ENCODE data around the gene KASH5.

Gene KASH5

DNA sequence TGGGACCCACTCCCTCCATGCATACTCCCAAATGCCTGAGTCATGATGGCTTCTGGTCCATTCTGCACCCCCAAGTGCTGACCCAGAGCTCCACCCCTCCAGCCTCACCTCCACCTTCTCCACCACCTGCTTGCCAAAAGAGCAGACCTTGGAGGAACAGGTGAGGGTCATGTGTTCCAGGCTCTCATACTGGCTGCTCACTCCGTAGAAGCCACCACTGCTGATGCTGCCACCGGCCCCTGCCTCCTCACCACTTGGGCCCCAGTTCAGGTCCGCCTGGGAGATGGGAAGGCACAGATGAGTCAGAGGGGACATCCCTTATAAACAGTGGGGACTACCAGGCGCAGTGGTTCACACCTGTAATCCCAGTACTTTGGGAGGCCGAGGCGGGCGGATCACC, 44.9 kb upstream of the KASH5 start:
- H3K4me3 ChIP-seq (ENCODE audit: low read depth, low read length) = no peak overlapping the region
- no peak for DNase-seq (ENCODE audit: low read depth)
- TF ChIP-seq, protein P1, sequence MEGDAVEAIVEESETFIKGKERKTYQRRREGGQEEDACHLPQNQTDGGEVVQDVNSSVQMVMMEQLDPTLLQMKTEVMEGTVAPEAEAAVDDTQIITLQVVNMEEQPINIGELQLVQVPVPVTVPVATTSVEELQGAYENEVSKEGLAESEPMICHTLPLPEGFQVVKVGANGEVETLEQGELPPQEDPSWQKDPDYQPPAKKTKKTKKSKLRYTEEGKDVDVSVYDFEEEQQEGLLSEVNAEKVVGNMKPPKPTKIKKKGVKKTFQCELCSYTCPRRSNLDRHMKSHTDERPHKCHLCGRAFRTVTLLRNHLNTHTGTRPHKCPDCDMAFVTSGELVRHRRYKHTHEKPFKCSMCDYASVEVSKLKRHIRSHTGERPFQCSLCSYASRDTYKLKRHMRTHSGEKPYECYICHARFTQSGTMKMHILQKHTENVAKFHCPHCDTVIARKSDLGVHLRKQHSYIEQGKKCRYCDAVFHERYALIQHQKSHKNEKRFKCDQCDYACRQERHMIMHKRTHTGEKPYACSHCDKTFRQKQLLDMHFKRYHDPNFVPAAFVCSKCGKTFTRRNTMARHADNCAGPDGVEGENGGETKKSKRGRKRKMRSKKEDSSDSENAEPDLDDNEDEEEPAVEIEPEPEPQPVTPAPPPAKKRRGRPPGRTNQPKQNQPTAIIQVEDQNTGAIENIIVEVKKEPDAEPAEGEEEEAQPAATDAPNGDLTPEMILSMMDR (IDR thresholded peaks at IDR 0.05; ENCODE audit: control insufficient read depth, extremely low read depth, insufficient read depth) = no peak

DNA sequence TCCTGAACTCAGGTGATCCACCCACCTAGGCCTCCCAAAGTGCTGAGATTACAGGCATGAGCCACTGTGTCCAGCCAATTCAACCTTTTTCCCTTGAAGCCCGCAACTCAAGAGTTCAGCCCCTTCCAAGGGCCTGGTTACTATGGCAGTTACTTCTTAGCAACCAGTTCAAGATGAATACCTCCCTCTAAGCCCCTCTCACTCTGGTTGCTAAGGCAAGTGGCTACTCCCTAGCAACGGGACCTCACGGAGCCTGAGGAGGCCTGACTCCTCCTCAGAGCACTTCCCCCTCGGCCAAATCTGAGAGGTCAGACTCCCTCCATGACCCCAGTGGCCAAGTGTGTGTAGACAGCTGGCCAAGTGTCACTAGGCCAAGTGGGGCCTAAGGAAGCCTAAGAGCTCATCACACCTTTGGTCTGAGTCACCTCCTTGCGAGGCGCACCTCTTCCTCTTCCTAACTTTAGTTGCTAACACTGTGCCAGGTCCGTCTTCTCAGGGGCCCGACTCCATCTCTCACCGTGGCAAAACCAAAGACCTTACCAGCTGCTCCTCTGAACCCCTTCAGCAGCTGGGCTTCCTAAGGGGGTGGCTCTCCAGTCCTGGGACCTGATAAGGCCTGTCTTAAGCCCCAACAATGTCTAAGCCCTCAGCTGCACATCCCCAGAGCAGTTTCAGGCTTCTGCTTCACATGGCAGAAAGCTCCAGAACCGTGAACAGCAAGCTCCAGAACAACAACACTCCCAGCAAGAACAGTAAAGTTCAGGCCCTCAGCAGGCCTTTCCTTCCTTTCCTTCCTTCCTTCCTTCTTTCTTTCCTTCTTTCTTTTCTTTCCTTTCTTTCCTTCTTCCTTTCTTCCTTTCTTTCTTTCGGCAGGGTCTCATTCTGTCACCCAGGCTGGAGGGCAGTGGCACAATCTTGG, 43.3 kb upstream of the KASH5 start:
- no peak overlapping the region for H3K4me3 ChIP-seq (ENCODE audit: low read depth, low read length)
- TF ChIP-seq, protein P1 (IDR thresholded peaks at IDR 0.05; ENCODE audit: control insufficient read depth, extremely low read depth, insufficient read depth) = no peak
- DNase-seq (ENCODE audit: low read depth) = no peak

DNA sequence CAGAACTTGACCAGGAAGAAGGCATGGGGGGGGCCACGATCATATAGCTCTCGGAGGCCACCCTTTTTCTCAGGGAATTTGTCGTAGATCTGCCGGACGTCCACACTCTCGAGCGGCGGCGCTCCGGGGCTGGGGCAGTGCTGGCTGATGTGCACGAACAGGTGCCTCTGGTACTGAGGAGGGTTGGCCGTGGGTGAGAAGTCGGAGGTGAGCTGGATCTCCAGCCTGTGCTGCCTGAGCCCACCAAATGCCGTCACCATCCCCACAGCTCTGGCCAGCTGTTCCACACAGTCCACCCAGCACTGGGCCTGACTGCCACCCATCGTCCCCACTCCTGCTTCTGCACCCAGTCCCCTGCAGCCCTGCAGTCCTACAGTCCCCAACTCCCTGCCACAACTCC, 40.9 kb upstream of the KASH5 start:
- no peak for DNase-seq (ENCODE audit: low read depth)
- TF ChIP-seq, protein P1 (IDR thresholded peaks at IDR 0.05; ENCODE audit: control insufficient read depth, extremely low read depth, insufficient read depth) = no peak
- H3K4me3 ChIP-seq (ENCODE audit: low read depth, low read length) = no peak overlapping the region

DNA sequence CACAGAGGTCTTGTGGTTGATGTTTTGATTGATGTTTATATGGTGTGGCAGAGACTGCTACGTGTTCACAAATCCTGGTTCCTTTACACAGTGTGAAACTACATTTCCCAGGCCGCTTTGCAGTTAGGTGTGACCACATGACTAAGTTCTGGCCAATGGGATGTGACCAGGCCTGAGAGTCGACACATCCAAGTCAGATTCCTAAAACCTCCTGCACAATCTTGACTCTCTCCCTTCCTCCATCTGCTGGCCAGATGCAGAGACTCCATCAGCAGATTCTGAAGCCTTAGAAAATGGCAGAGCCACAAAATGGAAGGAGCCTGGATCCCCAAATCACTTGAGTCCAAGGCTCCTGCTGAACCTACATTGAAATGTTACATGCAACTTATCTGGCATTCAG, 40.2 kb upstream of the KASH5 start:
- no peak overlapping the region for H3K4me3 ChIP-seq (ENCODE audit: low read depth, low read length)
- TF ChIP-seq, protein P1 (IDR thresholded peaks at IDR 0.05; ENCODE audit: control insufficient read depth, extremely low read depth, insufficient read depth) = no peak
- DNase-seq (ENCODE audit: low read depth) = no peak

DNA sequence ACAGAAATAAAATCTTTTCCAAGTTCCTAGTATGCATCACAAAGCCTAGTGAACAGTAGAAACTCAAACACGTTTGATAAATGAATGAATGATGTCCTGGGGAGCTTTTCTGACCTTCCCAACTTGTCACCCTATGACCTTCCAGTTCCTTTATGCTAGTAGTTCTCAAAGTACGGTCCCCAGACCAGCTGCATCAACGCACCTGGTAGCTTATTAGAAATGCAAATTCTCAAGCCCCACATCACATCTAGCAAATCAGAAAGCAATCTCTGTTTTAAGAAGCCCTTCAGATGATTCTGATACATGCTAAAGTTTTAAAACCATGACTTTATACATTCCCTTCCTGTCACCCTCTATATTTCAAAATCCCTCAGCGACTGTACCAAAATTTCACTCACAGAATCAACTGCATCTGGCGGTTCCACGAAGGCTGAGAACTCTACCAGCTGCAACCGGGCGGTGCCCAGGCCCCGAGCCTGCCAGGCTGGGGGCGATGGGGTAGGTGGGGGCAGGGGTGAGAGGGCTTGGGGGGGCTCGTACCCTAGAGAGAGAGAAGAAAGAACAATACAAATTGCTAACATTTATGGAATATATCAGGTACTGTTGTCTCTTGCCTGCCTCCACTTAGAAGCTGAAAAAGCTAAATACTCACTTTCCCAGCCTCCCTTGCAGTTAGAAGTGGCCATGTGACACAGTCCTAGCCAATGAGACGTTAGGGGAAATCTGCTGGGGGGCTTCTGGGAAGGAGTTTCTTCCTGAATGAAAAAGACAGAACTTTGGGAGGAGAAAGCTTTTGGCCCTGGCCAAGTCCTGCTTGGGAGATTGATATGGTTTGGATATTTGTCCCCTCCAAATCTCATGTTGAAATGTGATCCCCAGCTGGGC, 39.5 kb upstream of the KASH5 start:
- TF ChIP-seq, protein P1 (IDR thresholded peaks at IDR 0.05; ENCODE audit: control insufficient read depth, extremely low read depth, insufficient read depth) = no peak
- H3K4me3 ChIP-seq (ENCODE audit: low read depth, low read length) = no peak overlapping the region
- no peak for DNase-seq (ENCODE audit: low read depth)

DNA sequence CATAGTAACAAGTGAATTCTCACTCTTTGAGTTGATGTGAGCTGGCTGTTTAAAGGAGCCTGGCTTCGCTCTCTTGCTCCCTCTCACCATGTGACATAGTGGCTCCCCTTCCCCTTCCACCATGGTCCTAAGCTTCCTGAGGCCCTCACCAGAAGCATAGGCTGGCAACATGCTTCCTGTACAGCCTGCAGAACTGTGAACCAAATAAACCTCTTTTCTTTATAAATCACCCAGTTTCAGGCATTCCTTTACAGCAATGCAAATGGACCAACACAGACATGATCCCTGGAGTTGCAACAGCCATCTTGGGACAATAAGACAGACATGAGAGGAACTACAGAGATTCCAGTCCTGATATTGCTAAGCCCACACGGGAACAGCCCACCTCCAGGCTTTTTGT, 38.5 kb upstream of the KASH5 start:
- DNase-seq (ENCODE audit: low read depth) = no peak
- TF ChIP-seq, protein P1 (IDR thresholded peaks at IDR 0.05; ENCODE audit: control insufficient read depth, extremely low read depth, insufficient read depth) = no peak
- H3K4me3 ChIP-seq (ENCODE audit: low read depth, low read length) = no peak overlapping the region
